NCI-H146 (cell line): ENCODE measurements around the gene CAMTA1.

Source experiments
- DNase-seq: peaks from one replicate; lab custom pipeline; 2025; lab: John Stamatoyannopoulos, UW

CAMTA1 gene

GRCh38 chr1:7534061-7534825, 749.0 kb downstream of the CAMTA1 start:
- peak; percentile 20 for DNase-seq

GRCh38 chr1:7535016-7535415, 749.8 kb downstream of the CAMTA1 start:
- no peak for DNase-seq

GRCh38 chr1:7535934-7536878, 751.0 kb downstream of the CAMTA1 start:
- DNase-seq: no peak

GRCh38 chr1:7536891-7537591, 751.8 kb downstream of the CAMTA1 start:
- DNase-seq: no peak

- DNase-seq: peak; percentile 44
Observed at GRCh38 chr1:7538033-7538432, 752.8 kb downstream of the CAMTA1 start.

- no peak for DNase-seq
Observed at GRCh38 chr1:7538849-7539768, 753.9 kb downstream of the CAMTA1 start.

GRCh38 chr1:7539769-7540175, 754.5 kb downstream of the CAMTA1 start:
- DNase-seq: peak; percentile 45

- DNase-seq: no peak
Observed at GRCh38 chr1:7540816-7541215, 755.6 kb downstream of the CAMTA1 start.

GRCh38 chr1:7541629-7542028, 756.4 kb downstream of the CAMTA1 start:
- DNase-seq: no peak

GRCh38 chr1:7543718-7544090, 758.5 kb downstream of the CAMTA1 start:
- no peak for DNase-seq

GRCh38 chr1:7549277-7550161, 764.3 kb downstream of the CAMTA1 start:
- peak; percentile 30 for DNase-seq

- DNase-seq: no peak
Observed at GRCh38 chr1:7550261-7550865, 765.1 kb downstream of the CAMTA1 start.

- peak; percentile 31 for DNase-seq
Observed at GRCh38 chr1:7550981-7551380, 765.7 kb downstream of the CAMTA1 start.

GRCh38 chr1:7551442-7551841, 766.2 kb downstream of the CAMTA1 start:
- no peak for DNase-seq

GRCh38 chr1:7552402-7552801, 767.1 kb downstream of the CAMTA1 start:
- no peak for DNase-seq

- DNase-seq: peak; percentile 7
Observed at GRCh38 chr1:7553042-7553690, 767.9 kb downstream of the CAMTA1 start.

GRCh38 chr1:7554385-7555235, 769.4 kb downstream of the CAMTA1 start:
- DNase-seq: no peak
